Astrocyte of the spinal cord (primary cell): ENCODE measurements around the gene INTS6.

Experiments
- DNase-seq: peaks from one replicate; pipeline ENCODE4 v3.0.0; 2011; ENCODE audit warnings: low read depth, low spot score
- H3K4me3 ChIP-seq: 2 replicates; pipeline ENCODE4 v1.5.1; 2011; ENCODE audit warnings: low read depth, mild to moderate bottlenecking, low read length, moderate library complexity
- CTCF ChIP-seq: IDR thresholded peaks from 2 replicates; pipeline ENCODE4 v1.5.1; 2012; ENCODE audit warnings: low read depth, mild to moderate bottlenecking, low read length, inconsistent platforms
- in situ Hi-C: cut with HindIII; loops from 2 replicates; pipeline ENCODE4 v1.10.0; 2017; ENCODE audit warnings: low sequenced_read_pairs

INTS6 gene

DNA sequence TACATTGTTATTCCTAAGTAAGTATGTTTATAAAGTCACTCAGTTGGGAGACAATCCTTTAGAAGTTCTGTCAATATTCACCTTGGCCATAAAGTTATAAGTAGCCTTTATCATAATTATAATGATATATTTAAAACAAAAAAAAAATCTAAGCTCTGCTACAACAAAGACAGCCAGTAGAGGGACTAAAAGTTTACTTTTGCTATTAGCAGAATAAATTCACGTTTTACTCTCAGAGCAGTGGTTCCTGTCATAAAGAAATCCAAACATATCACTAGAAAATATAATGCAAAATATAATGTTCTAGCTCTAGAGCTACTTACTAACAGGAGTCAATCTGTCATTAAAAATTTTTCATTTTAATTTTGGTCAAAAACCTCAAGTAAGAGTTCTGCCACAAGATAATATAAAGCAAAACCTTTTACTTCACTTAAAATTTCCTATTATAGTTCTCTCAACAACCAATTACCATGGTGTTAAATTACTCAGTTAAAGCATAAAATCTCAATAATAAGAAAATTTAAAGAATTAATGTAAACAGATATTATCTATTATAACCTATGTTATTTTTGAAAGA is 17.7 kb downstream of the INTS6 start:
- peak; percentile 38 for DNase-seq
- H3K4me3 ChIP-seq, result no peak overlapping the region
- peak; percentile 55 for TF ChIP-seq CTCF
- in situ Hi-C loops, result no loop called here

DNA sequence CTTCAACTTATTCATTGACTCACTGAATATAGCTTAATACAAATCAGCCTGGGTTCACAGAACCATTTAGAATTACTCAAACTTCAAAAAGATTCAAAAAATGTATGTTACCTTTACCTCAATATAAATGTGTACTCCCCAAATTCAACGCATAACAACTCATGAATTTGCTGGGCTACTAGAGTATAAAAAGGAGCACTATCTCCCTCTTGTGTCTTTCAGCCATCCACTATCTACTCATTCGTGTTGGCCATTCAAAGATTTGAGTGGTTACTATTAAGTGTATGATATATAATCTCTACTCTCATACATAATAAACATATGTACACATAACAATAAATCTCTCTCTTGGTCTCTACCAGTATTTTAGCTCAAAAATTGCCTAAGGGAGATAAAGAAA is 20.3 kb downstream of the INTS6 start:
- in situ Hi-C loops, result no loop called here
- no peak for DNase-seq
- no peak for TF ChIP-seq CTCF

DNA sequence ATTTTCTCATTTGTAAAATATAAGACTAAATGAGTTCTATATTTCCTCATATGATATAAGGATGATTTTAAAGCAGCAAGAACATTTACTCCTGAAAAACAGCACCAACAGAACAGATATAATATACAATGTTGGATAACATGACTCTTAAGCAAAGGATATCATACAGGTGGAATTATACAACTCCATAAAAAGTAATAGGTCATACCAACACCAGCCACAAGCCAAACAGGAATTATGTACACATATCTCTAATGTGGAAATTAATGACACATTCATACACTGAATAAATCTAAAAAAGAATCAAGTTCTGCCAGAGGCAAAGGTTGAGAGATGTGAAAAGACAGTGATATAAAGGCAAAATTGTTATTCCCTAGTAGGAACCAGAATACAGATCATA is 25.9 kb downstream of the INTS6 start:
- in situ Hi-C loops, result no loop called here
- TF ChIP-seq CTCF, result no peak
- DNase-seq, result no peak
- H3K4me3 ChIP-seq, result no peak overlapping the region

More for the DNA sequence above, 20.3 kb downstream of the INTS6 start:
- H3K4me3 ChIP-seq, result no peak overlapping the region

GRCh38 chr13:51425410-51426042 is 27.3 kb downstream of the INTS6 start:
- DNase-seq, result peak; percentile 36
- TF ChIP-seq CTCF, result no peak
- in situ Hi-C loops, result no loop called here

GRCh38 chr13:51423766-51424165 is 29.1 kb downstream of the INTS6 start:
- no peak for TF ChIP-seq CTCF
- in situ Hi-C loops, result no loop called here
- DNase-seq, result no peak
- no peak overlapping the region for H3K4me3 ChIP-seq

More at GRCh38 chr13:51425410-51426042, 27.3 kb downstream of the INTS6 start:
- H3K4me3 ChIP-seq, result no peak overlapping the region

DNA sequence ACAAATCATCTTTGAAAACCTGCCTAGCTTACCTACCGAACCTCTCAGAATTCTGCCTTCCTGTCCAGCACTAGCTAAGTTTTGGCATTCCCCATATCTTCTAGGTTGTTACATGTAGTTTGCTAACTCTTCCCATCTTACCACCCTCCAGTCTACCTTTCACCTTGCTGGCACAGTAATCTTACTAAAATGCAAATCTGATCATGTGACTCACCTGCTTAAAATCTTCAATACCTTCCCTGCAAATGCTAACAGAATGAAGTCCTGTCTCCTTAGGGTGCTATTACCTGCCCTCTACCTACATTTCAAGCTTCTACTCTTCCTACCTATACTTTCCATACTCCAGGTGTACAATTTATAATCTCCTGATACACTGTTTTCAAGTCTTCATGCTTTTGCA is 30.4 kb downstream of the INTS6 start:
- no peak overlapping the region for H3K4me3 ChIP-seq
- no peak for TF ChIP-seq CTCF
- in situ Hi-C loops, result no loop called here
- no peak for DNase-seq
